Effector memory CD8-positive, alpha-beta T cell (primary cell): ENCODE measurements around the gene CBR4.

Source experiments
- ATAC-seq: fragments of 150-1000 bp; cut with Tn5 transposase; replicated peaks from 2 replicates; pipeline ENCODE4 v1.10.0; 2021; ENCODE audit warnings: mild to moderate bottlenecking, moderate library complexity
- DNase-seq, 3 experiments: peaks; one replicate each; pipeline ENCODE4 v3.0.0; 2021
- H3K27ac Mint-ChIP-seq, 2 donors: one replicate each; pipeline ENCODE4 v1.8.0; 2022; ENCODE audit warnings: mild to moderate bottlenecking in 2 of 2, mixed read lengths in 2 of 2, moderate library complexity in 2 of 2
- H3K27me3 Mint-ChIP-seq, 2 donors: one replicate each; pipeline ENCODE4 v1.8.0; 2022; ENCODE audit warnings: mixed read lengths in 2 of 2
- H3K36me3 Mint-ChIP-seq: one replicate; pipeline ENCODE4 v1.8.0; 2022; ENCODE audit warnings: mild to moderate bottlenecking, moderate library complexity, mixed read lengths; ENCODE audit not compliant: insufficient read depth
- H3K4me1 Mint-ChIP-seq, 2 donors: one replicate each; pipeline ENCODE4 v1.8.0; 2022; ENCODE audit warnings: low read depth in 2 of 2, mixed read lengths in 2 of 2
- H3K4me3 Mint-ChIP-seq, 2 donors: one replicate each; pipeline ENCODE4 v1.8.0; 2022; ENCODE audit warnings: mild to moderate bottlenecking in 2 of 2, mixed read lengths in 2 of 2, moderate library complexity in 2 of 2
- H3K9me3 Mint-ChIP-seq, 2 donors: one replicate each; pipeline ENCODE4 v1.8.0; 2022; ENCODE audit warnings: mixed read lengths in 2 of 2

Gene CBR4

DNA sequence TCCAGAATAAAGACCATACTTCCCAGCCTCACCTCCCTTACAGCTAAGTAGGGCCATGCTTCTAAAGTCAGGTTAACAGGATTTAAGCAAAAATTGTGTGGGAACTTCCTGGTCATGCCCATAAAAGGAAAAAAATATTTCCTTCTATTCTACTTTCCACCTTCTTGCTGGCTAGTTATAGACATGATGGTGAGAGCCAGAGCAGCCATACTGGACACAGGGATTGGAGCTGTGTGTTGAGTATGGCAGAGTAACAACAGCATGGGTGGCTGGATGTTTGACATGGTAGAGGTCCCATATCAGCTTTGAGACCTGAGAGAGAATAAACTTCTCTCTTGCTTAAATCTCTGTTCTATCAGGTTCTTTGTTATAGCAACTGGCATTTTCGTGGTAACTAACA lies 15.1 kb upstream of the CBR4 start:
- Mint-ChIP-seq H3K27me3 (peaks cover 26 to 29% of the 10 kb centered on the region in 2 donors), H3K36me3 (peaks cover 4% of the 10 kb centered on the region), H3K4me3 (no peak overlapping the region), H3K9me3 (no peaks in the 10 kb centered on the region), H3K27ac (no peak overlapping the region), H3K4me1 (peaks cover 0 to 4% of the 10 kb centered on the region in 2 donors)
- DNase-seq: no peak
- ATAC-seq: no peak

DNA sequence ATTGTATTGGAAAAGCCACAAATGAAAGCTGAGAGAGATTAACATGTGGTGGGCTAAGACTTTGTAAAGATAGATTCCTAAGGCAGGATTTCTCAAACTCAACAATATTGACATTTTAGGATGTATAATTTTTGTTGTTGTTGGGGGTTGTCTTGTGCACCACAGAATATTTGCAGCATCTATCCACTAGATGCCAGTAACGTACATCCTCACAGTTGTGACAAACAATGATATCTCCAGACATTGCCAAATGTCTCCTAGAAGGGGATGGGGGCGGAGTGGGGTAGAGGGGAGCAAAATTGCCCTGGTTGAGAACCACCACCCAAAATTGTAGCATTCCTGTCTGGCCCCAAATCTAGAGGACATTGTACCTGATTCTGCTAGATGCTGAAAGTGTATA lies 14.7 kb upstream of the CBR4 start:
- peaks cover 4% of the 10 kb centered on the region for H3K36me3 Mint-ChIP-seq
- DNase-seq (no peak), ATAC-seq (peak; percentile 52)
- H3K27ac Mint-ChIP-seq: no peak overlapping the region
- H3K27me3 Mint-ChIP-seq: peaks cover 26 to 29% of the 10 kb centered on the region in 2 donors
- no peaks in the 10 kb centered on the region for H3K9me3 Mint-ChIP-seq
- H3K4me3 Mint-ChIP-seq: no peak overlapping the region
- peaks cover 0 to 4% of the 10 kb centered on the region in 2 donors for H3K4me1 Mint-ChIP-seq

DNA sequence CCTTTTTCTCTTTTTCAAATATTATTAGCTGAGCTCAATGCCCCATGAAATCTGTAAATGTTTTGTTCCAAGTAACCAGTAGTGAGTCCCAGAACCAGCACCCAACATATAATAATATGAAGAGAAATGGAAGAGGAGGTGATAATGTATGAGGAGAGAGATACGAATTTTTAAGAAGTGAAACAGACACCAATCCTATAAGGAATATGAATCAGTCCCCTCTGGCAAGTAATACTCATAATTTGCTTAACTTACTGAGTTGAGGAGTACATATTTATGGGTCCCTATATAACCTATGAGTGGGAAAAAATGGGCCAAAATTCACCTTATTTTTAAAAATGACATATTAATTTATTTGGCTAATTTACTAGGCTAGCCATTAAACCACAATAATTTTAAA lies 8.4 kb upstream of the CBR4 start:
- Mint-ChIP-seq H3K4me1 (peaks cover 22 to 32% of the 10 kb centered on the region in 2 donors), H3K36me3 (peaks cover 10% of the 10 kb centered on the region), H3K9me3 (peaks cover 0 to 2% of the 10 kb centered on the region in 2 donors), H3K27ac (peak overlapping the region; percentile 59 to 72), H3K27me3 (peaks cover 5 to 11% of the 10 kb centered on the region in 2 donors), H3K4me3 (no peak overlapping the region)
- no peak for DNase-seq
- ATAC-seq: no peak

DNA sequence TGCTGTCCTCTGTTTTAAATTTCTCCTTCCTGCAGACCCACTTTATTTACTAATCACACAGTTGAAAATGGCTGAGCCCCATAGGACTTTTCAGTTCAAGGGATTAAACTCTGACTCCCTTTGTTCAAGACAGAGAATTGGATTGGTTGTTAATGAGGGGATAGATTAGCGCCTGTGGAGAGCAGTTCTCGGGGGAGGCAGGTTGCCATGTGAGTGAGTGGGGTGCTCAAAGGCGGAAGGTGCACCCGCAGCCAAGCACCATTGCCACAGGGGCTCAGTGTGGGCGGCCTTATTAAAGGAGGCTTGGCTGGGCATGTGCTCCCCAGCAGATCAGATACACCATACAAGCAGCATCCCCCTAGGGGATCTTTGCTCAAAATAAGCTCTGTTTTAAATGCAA lies 7.9 kb upstream of the CBR4 start:
- Mint-ChIP-seq H3K9me3 (peaks cover 0 to 2% of the 10 kb centered on the region in 2 donors), H3K27ac (peak overlapping the region; percentile 59 to 72), H3K36me3 (peaks cover 10% of the 10 kb centered on the region), H3K27me3 (peaks cover 5 to 11% of the 10 kb centered on the region in 2 donors), H3K4me3 (peak overlapping the region in 1 of 2 donors; percentile 6), H3K4me1 (peaks cover 22 to 32% of the 10 kb centered on the region in 2 donors)
- no peak for DNase-seq
- no peak for ATAC-seq

DNA sequence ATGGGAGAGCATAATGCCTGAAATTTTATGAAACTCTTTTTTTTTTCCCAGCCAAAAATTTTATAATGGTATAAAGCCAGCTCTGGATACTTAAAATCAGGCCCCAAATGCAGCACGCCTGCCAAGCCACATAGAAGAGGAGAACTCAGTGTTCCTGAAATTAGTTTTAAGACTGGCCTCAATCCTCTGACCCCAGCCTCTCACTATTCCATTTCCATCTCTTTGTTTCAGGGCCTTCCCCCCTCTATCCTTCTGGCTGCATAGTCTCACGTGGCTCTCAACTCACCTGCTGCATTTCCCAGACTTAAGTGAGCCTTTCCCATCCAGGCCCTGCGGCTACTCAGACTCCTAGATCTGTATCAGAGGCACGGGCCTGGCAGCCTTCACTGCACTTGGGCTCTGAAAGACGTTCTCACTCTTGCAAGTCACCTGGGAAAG lies 5.2 kb upstream of the CBR4 start:
- Mint-ChIP-seq H3K9me3 (peaks cover 0 to 2% of the 10 kb centered on the region in 2 donors), H3K27me3 (no peaks in the 10 kb centered on the region), H3K36me3 (peaks cover 20% of the 10 kb centered on the region), H3K4me1 (peaks cover 23 to 36% of the 10 kb centered on the region in 2 donors), H3K4me3 (peak overlapping the region in 1 of 2 donors; percentile 75), H3K27ac (peak overlapping the region; percentile 99)
- no peak for DNase-seq
- no peak for ATAC-seq

DNA sequence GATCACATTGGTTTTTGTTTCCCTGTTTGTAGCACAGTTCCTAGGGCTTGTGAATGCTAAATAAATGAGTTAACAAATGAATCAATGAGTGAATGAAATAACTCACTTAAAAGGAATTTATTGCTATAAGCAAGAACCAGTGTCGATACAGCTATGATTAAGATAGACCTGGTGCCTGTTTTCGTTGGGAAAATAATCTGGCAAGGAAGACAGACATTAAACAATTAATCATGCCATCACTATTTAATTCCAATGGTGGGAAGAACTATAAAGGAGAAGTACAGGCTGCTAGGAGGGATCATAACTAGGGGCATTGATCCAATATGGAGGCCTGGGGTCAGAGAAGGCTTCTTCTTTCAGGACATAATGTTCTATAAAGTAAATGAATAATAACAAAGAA lies 4.5 kb upstream of the CBR4 start:
- no peak for ATAC-seq
- Mint-ChIP-seq H3K9me3 (peaks cover 0 to 2% of the 10 kb centered on the region in 2 donors), H3K27me3 (no peaks in the 10 kb centered on the region), H3K4me1 (peaks cover 25 to 36% of the 10 kb centered on the region in 2 donors), H3K4me3 (no peak overlapping the region), H3K36me3 (peaks cover 26% of the 10 kb centered on the region), H3K27ac (peak overlapping the region in 1 of 2 donors; percentile 99)
- no peak for DNase-seq

DNA sequence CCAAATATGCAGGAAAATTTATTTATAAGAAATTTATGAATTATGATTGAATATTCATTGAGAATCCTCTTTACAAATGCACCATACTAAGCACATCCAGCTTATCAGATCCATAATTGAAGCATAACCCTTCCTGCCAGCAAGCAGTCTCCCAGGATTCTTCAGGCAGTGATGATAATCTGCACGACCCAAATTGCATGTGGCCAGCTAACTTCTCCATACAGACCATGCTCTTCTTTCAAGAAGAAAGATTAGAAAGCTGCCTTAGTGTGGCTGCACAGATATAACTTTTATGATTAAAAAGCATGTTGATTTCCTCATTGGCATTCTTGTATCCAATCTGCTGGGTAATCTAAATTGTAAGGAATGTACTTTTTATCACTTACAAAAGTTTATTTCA lies 3.3 kb upstream of the CBR4 start:
- Mint-ChIP-seq H3K27me3 (no peaks in the 10 kb centered on the region), H3K4me1 (peaks cover 37 to 48% of the 10 kb centered on the region in 2 donors), H3K27ac (no peak overlapping the region), H3K36me3 (peaks cover 35% of the 10 kb centered on the region), H3K9me3 (peaks cover 0 to 2% of the 10 kb centered on the region in 2 donors), H3K4me3 (no peak overlapping the region)
- ATAC-seq (no peak), DNase-seq (no peak)

DNA sequence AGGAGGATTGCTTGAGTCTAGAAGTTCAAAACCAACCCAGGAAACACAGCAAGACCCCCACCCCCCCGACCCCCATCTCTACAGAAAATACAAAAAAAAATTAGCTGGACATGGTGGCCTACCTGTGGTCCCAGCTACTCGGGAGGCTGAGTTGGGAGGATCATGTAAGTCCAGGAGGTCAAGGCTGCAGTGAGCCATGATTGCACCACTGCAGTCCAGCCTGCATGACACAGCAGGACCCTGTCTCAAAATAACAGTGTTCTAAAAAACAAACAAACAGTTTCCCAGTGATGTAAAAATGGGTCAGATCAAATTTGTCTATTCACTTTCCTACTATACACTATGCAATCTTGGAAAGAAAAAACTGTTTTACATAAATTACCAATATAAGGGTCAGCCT lies 2.0 kb upstream of the CBR4 start:
- DNase-seq (no peak), ATAC-seq (no peak)
- Mint-ChIP-seq H3K27me3 (no peaks in the 10 kb centered on the region), H3K36me3 (peaks cover 35% of the 10 kb centered on the region), H3K4me1 (peaks cover 32 to 48% of the 10 kb centered on the region in 2 donors), H3K27ac (no peak overlapping the region), H3K4me3 (no peak overlapping the region), H3K9me3 (peaks cover 0 to 2% of the 10 kb centered on the region in 2 donors)

DNA sequence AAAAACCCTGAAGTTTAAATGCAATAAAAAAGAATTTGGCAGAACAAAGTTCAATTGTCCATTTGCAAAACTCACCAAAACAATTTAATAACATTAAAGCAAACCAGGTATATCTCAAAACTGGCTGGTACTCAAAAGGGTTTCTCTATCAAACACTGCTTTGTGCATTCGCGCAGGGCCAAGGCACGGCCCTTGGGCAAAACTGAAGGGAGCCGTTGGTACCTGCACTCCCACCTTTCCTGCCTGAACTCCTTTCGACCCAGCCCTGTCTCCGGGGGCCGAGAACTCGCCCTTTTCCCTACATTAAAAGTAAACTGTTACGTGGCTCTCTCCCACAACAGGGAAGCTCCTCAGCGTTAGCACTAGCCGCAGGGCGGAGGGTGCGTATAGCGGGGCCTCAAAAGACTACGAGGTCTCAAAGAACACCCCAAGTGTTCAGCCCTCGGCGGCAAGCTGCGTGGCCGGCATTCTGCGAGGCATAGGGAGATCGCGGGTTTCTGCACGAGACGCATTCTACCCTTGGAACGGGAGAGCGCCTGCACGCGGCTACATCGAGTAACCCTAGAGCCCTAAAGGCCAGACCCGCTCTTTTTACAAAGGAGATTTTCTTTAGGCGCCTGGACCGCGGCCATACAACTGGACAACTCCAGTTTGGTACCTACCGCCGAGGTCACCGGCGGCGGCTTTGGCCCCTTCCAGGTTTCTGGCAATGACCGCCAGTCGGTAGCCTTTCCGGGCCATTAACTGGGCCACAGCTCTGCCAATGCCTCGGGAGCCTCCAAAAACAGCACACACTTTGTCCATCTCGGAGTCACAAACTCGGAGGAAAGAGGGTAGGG lies 550 bp downstream of the CBR4 start:
- ATAC-seq: peak; percentile 58
- peak overlapping the region; percentile 84 to 94 for H3K4me3 Mint-ChIP-seq
- H3K27me3 Mint-ChIP-seq: no peaks in the 10 kb centered on the region
- DNase-seq: peak; percentile 54 to 59 (median 56)
- peaks cover 22 to 37% of the 10 kb centered on the region in 2 donors for H3K4me1 Mint-ChIP-seq
- H3K36me3 Mint-ChIP-seq: peaks cover 31% of the 10 kb centered on the region
- H3K27ac Mint-ChIP-seq: peak overlapping the region; percentile 98 to 99
- H3K9me3 Mint-ChIP-seq: no peaks in the 10 kb centered on the region

DNA sequence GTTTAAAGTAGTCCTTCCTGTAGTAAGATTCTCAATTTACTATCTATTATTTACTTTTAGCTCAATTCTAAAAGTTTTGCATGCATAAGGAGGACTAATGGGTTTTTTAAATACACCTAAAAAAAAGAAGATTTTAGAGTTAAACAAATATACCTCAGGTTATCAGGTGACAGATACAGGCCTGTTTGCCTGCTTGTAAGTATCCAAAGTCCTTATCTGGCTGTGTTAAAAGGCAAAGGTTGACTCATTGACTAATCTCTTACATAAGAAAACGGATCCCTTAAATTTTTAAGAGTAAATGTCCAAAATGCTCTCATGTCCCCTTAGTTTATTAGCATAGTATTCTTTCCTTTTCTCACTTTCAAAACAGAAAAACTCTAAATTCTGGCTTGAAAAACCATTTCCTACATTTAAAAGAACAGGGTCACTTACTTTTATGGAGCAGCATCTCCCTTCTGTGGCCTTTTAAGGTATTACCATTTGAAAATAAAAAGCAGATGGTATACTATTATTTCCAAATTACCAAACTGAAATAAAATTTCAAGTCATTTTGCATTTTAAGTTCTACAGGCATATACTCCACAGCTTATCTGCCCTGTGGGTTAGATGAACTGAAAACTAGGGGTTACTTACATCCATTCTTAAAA lies 4.5 kb downstream of the CBR4 start:
- Mint-ChIP-seq H3K4me3 (no peak overlapping the region), H3K27me3 (no peaks in the 10 kb centered on the region), H3K4me1 (peaks cover 23 to 33% of the 10 kb centered on the region in 2 donors), H3K36me3 (peaks cover 53% of the 10 kb centered on the region), H3K27ac (peak overlapping the region in 1 of 2 donors; percentile 71), H3K9me3 (no peaks in the 10 kb centered on the region)
- no peak for DNase-seq
- no peak for ATAC-seq

DNA sequence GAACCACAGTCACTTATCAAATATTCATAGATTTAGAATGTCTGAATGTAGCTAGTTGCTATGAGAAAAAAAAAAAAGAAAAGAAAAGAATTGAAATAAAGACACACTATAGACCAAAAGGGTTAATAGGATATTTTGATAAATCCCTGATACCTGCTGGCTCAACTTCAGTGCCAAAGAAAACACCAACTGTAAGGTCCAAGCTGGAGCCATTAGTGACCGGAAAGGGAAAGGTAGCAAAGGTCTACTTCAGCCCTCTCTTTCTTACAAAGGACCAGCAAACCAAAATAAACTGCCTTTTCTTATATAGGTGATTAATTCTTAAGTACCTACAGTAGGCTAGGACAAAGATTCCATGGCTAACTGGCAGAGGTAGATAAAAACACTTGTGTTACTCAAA lies 9.7 kb downstream of the CBR4 start:
- no peak for DNase-seq
- H3K36me3 Mint-ChIP-seq: peaks cover 51% of the 10 kb centered on the region
- no peak for ATAC-seq
- no peaks in the 10 kb centered on the region for H3K27me3 Mint-ChIP-seq
- no peak overlapping the region for H3K4me3 Mint-ChIP-seq
- peak overlapping the region in 1 of 2 donors; percentile 56 for H3K27ac Mint-ChIP-seq
- peaks cover 8 to 17% of the 10 kb centered on the region in 2 donors for H3K4me1 Mint-ChIP-seq
- H3K9me3 Mint-ChIP-seq: no peaks in the 10 kb centered on the region

DNA sequence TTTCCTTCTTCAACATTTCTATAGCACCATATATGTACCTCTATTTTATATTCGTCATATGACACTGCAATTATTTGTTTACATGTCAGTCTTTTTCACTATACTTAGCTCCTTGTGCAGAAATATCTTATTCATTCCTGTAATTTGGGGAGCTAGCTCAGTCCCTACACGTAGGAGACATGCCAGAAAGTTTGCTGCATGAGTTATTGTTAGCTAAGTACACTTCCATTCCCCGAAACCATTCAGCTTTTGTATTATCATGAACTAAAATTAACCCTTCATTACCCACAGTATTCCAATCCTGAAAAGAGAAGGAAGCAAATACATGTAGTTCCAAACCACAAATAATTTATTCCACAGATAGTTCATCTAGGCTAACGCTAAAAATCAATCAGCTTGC lies 10.2 kb downstream of the CBR4 start:
- DNase-seq (no peak), ATAC-seq (no peak)
- Mint-ChIP-seq H3K4me1 (peaks cover 7 to 17% of the 10 kb centered on the region in 2 donors), H3K36me3 (peaks cover 52% of the 10 kb centered on the region), H3K27me3 (no peaks in the 10 kb centered on the region), H3K9me3 (no peaks in the 10 kb centered on the region), H3K27ac (peak overlapping the region in 1 of 2 donors; percentile 56), H3K4me3 (no peak overlapping the region)

DNA sequence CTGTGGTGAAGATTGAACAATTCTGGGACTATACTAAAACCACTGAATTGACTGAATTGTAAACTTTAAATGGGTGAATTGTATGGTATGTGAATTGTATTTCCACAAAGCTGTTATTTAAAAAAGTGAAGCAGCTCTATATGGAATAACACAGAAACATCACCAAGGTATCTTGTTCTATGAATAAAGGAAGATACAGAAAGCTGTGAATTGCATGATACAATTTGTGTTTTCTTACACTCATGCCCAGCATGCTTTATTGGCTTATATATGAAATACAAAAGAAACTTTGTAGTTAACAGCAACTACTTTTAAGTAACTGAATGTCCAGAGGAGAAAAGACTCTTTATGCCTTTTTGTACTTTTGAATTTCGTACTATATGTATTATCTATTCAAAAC lies 11.5 kb downstream of the CBR4 start:
- peaks cover 54% of the 10 kb centered on the region for H3K36me3 Mint-ChIP-seq
- peak overlapping the region in 1 of 2 donors; percentile 36 for H3K27ac Mint-ChIP-seq

More for the DNA sequence above, 11.5 kb downstream of the CBR4 start:
- Mint-ChIP-seq H3K27me3 (no peaks in the 10 kb centered on the region), H3K4me3 (no peak overlapping the region), H3K9me3 (no peaks in the 10 kb centered on the region), H3K4me1 (peaks cover 7 to 17% of the 10 kb centered on the region in 2 donors)
- no peak for DNase-seq
- ATAC-seq: no peak
